Type B pancreatic cell (in vitro differentiated cells): ENCODE results near the gene AQP6. TPM values are rescaled to one million over a fixed set of nuclear protein-coding genes. Genes with fewer than 3 reads are reported as not detected.

Experiments
- DNase-seq: peaks from one replicate; pipeline ENCODE4 v3.0.0; 2021; ENCODE audit warnings: mixed read lengths; ENCODE audit not compliant: unreplicated experiment; ENCODE audit errors: extremely low spot score
- H3K27ac Mint-ChIP-seq: 2 replicates; pipeline ENCODE4 v1.8.0; 2021; ENCODE audit warnings: mild to moderate bottlenecking, mixed read lengths
- H3K27me3 Mint-ChIP-seq: 2 replicates; pipeline ENCODE4 v1.8.0; 2021; ENCODE audit warnings: mixed read lengths
- H3K36me3 Mint-ChIP-seq: 2 replicates; pipeline ENCODE4 v1.8.0; 2021; ENCODE audit warnings: mixed read lengths
- H3K4me1 Mint-ChIP-seq: one replicate; pipeline ENCODE4 v1.8.0; 2021; ENCODE audit warnings: mixed read lengths; ENCODE audit not compliant: unreplicated experiment
- H3K4me3 Mint-ChIP-seq: 2 replicates; pipeline ENCODE4 v1.8.0; 2021; ENCODE audit warnings: mild to moderate bottlenecking, mixed read lengths
- H3K9me3 Mint-ChIP-seq: 2 replicates; pipeline ENCODE4 v1.8.0; 2021; ENCODE audit warnings: mixed read lengths
- CTCF ChIP-seq: fragments of 200-600 bp; sonication (generic); conservative IDR thresholded peaks from 2 replicates; pipeline ENCODE4 v1.5.0; 2021; ENCODE audit warnings: antibody characterized with exemption, mild to moderate bottlenecking
- total RNA-seq: library from RNA; stranded (reverse); gene quantifications from 2 replicates; pipeline ENCODE4 v1.2.1, GENCODE V29; 2021; ENCODE audit warnings: low replicate concordance

AQP6 gene
- total RNA-seq, 1 donor from 2014 or later: 0.22 TPM

GRCh38 chr12:49976557-49976956, 3.8 kb downstream of the AQP6 start:
- TF ChIP-seq CTCF: no peak
- no peak for DNase-seq
- Mint-ChIP-seq H3K27me3 (no peaks in the 10 kb centered on the region), H3K9me3 (no peaks in the 10 kb centered on the region), H3K4me3 (no peak overlapping the region), H3K4me1 (peaks cover 33% of the 10 kb centered on the region), H3K36me3 (no peaks in the 10 kb centered on the region), H3K27ac (no peak overlapping the region)

- Mint-ChIP-seq H3K27ac (no peak overlapping the region), H3K36me3 (no peaks in the 10 kb centered on the region), H3K9me3 (no peaks in the 10 kb centered on the region), H3K4me3 (peak overlapping the region; percentile 4), H3K27me3 (no peaks in the 10 kb centered on the region), H3K4me1 (peaks cover 42% of the 10 kb centered on the region)
- no peak for TF ChIP-seq CTCF
- DNase-seq: no peak
Measured at GRCh38 chr12:49978125-49978524, 5.4 kb downstream of the AQP6 start.

- no peak for DNase-seq
- TF ChIP-seq CTCF: no peak
- no peaks in the 10 kb centered on the region for H3K36me3 Mint-ChIP-seq
- H3K27ac Mint-ChIP-seq: peak overlapping the region; percentile 23
- no peaks in the 10 kb centered on the region for H3K27me3 Mint-ChIP-seq
- H3K9me3 Mint-ChIP-seq: no peaks in the 10 kb centered on the region
- peaks cover 50% of the 10 kb centered on the region for H3K4me1 Mint-ChIP-seq
- H3K4me3 Mint-ChIP-seq: no peak overlapping the region
Measured at GRCh38 chr12:49979016-49979586, 6.4 kb downstream of the AQP6 start.

GRCh38 chr12:49979791-49980190, 7.0 kb downstream of the AQP6 start:
- Mint-ChIP-seq H3K27ac (peak overlapping the region; percentile 23), H3K9me3 (no peaks in the 10 kb centered on the region), H3K36me3 (no peaks in the 10 kb centered on the region), H3K4me3 (no peak overlapping the region), H3K4me1 (peaks cover 56% of the 10 kb centered on the region), H3K27me3 (no peaks in the 10 kb centered on the region)
- no peak for DNase-seq
- no peak for TF ChIP-seq CTCF

- DNase-seq: no peak
- Mint-ChIP-seq H3K27me3 (no peaks in the 10 kb centered on the region), H3K4me1 (peaks cover 64% of the 10 kb centered on the region), H3K4me3 (peak overlapping the region; percentile 10), H3K9me3 (no peaks in the 10 kb centered on the region), H3K36me3 (no peaks in the 10 kb centered on the region), H3K27ac (peak overlapping the region; percentile 64)
- no peak for TF ChIP-seq CTCF
Measured at GRCh38 chr12:49980501-49981349, 8.0 kb downstream of the AQP6 start.
